ENCODE data around the gene RMRP.

The RMRP gene

GRCh38 chr9:35627575-35627974, 30.2 kb downstream of the RMRP start (continued):
- no peak for TF ChIP-seq ZNF549 (tag by site-specific recombination; IDR thresholded peaks at IDR 0.05)

GRCh38 chr9:35619800-35620158, 38.0 kb downstream of the RMRP start:
- Histone ChIP-seq H3K36me3 (ENCODE audit: control insufficient read depth in 2 of 2, insufficient read depth in 1 of 2, low read length in 2 of 2) (no peaks in the 10 kb centered on the region), H3K9me3 (ENCODE audit: control insufficient read depth, insufficient read depth, low read depth, low read length) (no peaks in the 10 kb centered on the region), H3K4me3 (ENCODE audit: low read depth, low read length) (no peak overlapping the region), H3K4me1 (ENCODE audit: control insufficient read depth, insufficient read depth, low read length) (no peaks in the 10 kb centered on the region), H3K27ac (ENCODE audit: extremely low read depth, low read depth, low read length) (no peak overlapping the region)
- ChIA-PET POLR2A (interaction anchor here (0.8 kb wide), 1 partner anchor 41 kb away, joined by 3 read pairs; no protein-coding TSS in a partner anchor), CTCF (interaction anchor here (1.1 to 2.7 kb wide), 3 partner anchors 9 to 27 kb away, joined by 3 to 18 read pairs (median 14); no protein-coding TSS in a partner anchor)
- TF ChIP-seq ZFHX2 (tag by site-specific recombination; conservative IDR thresholded peaks at IDR 0.05) (peak; percentile 44), ZNF155 (tag by site-specific recombination; IDR thresholded peaks at IDR 0.05) (no peak)

- ChIA-PET POLR2A (interaction anchor here (0.8 kb wide), 1 partner anchor 41 kb away, joined by 3 read pairs; no protein-coding TSS in a partner anchor), CTCF (interaction anchor here (1.1 to 2.7 kb wide), 3 partner anchors 8 to 28 kb away, joined by 3 to 18 read pairs (median 14); no protein-coding TSS in a partner anchor)
- Histone ChIP-seq H3K4me3 (ENCODE audit: low read depth, low read length) (no peak overlapping the region), H3K9me3 (ENCODE audit: control insufficient read depth, insufficient read depth, low read depth, low read length) (no peaks in the 10 kb centered on the region), H3K36me3 (ENCODE audit: control insufficient read depth in 2 of 2, insufficient read depth in 1 of 2, low read length in 2 of 2) (no peaks in the 10 kb centered on the region), H3K27ac (ENCODE audit: extremely low read depth, low read depth, low read length) (no peak overlapping the region), H3K4me1 (ENCODE audit: control insufficient read depth, insufficient read depth, low read length) (no peaks in the 10 kb centered on the region)
- TF ChIP-seq KLF9 (tag by site-specific recombination; IDR thresholded peaks at IDR 0.05; ENCODE audit: low read depth): no peak
- no peak for TF ChIP-seq HOXD13 (CRISPR knock-in tag; IDR thresholded peaks at IDR 0.05; ENCODE audit: borderline replicate concordance)
- TF ChIP-seq ZNF670 (tag by site-specific recombination; IDR thresholded peaks at IDR 0.05; ENCODE audit: low read depth): no peak
- no peak for TF ChIP-seq ZNF174 (tag by site-specific recombination; IDR thresholded peaks at IDR 0.05)
Measured at GRCh38 chr9:35618854-35619799, 38.7 kb downstream of the RMRP start.

GRCh38 chr9:35618325-35618727, 39.5 kb downstream of the RMRP start, which contains the start of gene CD72:
Gene CD72, minus strand, starts transcription at chr9:35618413. Its CDS starts 110 bp downstream, at chr9:35618303.
- CTCF ChIA-PET: no interaction called here
- H3K4me1 ChIP-seq (ENCODE audit: control insufficient read depth, insufficient read depth, low read length): no peaks in the 10 kb centered on the region

More at GRCh38 chr9:35618325-35618727, 39.5 kb downstream of the RMRP start, which contains the start of gene CD72:
- Histone ChIP-seq H3K27ac (ENCODE audit: extremely low read depth, low read depth, low read length) (no peak within 1 kb of the TSS), H3K36me3 (ENCODE audit: control insufficient read depth in 2 of 2, insufficient read depth in 1 of 2, low read length in 2 of 2) (no peaks in the 10 kb centered on the region), H3K4me3 (ENCODE audit: low read depth, low read length) (no peak within 1 kb of the TSS), H3K9me3 (ENCODE audit: control insufficient read depth, insufficient read depth, low read depth, low read length) (no peaks in the 10 kb centered on the region)
- TF ChIP-seq ZNF341 (tag by site-specific recombination; IDR thresholded peaks at IDR 0.05; ENCODE audit: low read depth) (no peak), MEIS1 (CRISPR knock-in tag; IDR thresholded peaks at IDR 0.05; ENCODE audit: borderline replicate concordance) (no peak), SALL2 (tag by site-specific recombination; IDR thresholded peaks at IDR 0.05; ENCODE audit: borderline replicate concordance) (no peak), RBAK (tag by site-specific recombination; IDR thresholded peaks at IDR 0.05) (no peak), ZNF629 (tag by site-specific recombination; IDR thresholded peaks at IDR 0.05) (no peak), ZNF26 (tag by site-specific recombination; IDR thresholded peaks at IDR 0.05) (no peak), ZNF704 (tag by site-specific recombination; IDR thresholded peaks at IDR 0.05) (no peak), ZNF488 (tag by site-specific recombination; IDR thresholded peaks at IDR 0.05) (no peak), GLIS1 (tag by site-specific recombination; IDR thresholded peaks at IDR 0.05) (no peak), ZNF544 (tag by site-specific recombination; IDR thresholded peaks at IDR 0.05) (no peak), ZNF639 (tag by site-specific recombination; IDR thresholded peaks at IDR 0.05) (no peak), ZNF76 (tag by site-specific recombination; IDR thresholded peaks at IDR 0.05; ENCODE audit: borderline replicate concordance, low read depth) (no peak), ZNF114 (tag by site-specific recombination; IDR thresholded peaks at IDR 0.05) (no peak), ZNF658 (tag by site-specific recombination; IDR thresholded peaks at IDR 0.05) (no peak), GFI1B (tag by site-specific recombination; IDR thresholded peaks at IDR 0.05) (no peak), ZFP69B (tag by site-specific recombination; IDR thresholded peaks at IDR 0.05) (no peak), ZNF585B (tag by site-specific recombination; IDR thresholded peaks at IDR 0.05) (no peak), IKZF3 (tag by site-specific recombination; IDR thresholded peaks at IDR 0.05) (no peak)
- POLR2A ChIA-PET: no interaction called here

Data from HEK293 (cell line).